Stomach (tissue), 4 donors: ENCODE data around the gene CEBPZ.

Source experiments
- EP300 ChIP-seq: sonication (generic); formaldehyde crosslinking; IDR thresholded peaks from one replicate; pipeline ENCODE4 v1.6.1; 2017; ENCODE audit warnings: antibody characterized with exemption
- POLR2A ChIP-seq, 4 donors: fragments of 450-650 bp; IDR thresholded peaks; one replicate each; pipeline ENCODE4 v1.6.1; 2016; ENCODE audit warnings: antibody characterized with exemption in 4 of 4, control low read depth in 2 of 4, mild to moderate bottlenecking in 1 of 4, moderate library complexity in 1 of 4
- POLR2AphosphoS5 ChIP-seq, 3 donors: sonication (generic); formaldehyde crosslinking; IDR thresholded peaks; one replicate each; pipeline ENCODE4 v1.6.1; 2016; ENCODE audit warnings: antibody characterized with exemption in 3 of 3
- TF ChIP-seq, protein P1 (sequence below), 7 experiments: fragments of 450-650 bp in 4 of 7; fragments of 200-600 bp in 3 of 7; sonication (generic) in 3 of 7; IDR thresholded peaks; one replicate each; pipeline ENCODE4 v1.5.1; 2016 to 2019; ENCODE audit warnings: antibody characterized with exemption in 7 of 7, control low read depth in 2 of 7, mild to moderate bottlenecking in 1 of 7

DNA sequence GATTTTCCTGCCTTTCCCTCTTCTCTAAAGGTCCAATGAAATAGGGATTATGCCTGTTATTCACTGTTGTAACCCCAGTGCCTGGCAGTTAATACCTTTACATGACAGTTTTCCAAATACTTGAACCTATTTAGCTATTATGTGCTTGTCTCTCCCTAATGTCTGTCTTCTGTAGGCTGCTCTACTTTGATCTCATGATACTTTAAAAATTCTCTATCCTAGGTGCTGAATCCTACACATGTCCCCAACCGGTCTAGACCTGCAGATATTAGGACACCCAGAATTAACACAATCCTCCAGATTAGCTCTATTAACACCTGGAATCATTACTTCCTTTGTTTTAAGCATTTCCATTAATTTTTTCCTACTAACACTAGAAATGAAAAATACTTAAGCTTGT lies 7.3 kb downstream of the CEBPZ start:
- TF ChIP-seq, protein P1, sequence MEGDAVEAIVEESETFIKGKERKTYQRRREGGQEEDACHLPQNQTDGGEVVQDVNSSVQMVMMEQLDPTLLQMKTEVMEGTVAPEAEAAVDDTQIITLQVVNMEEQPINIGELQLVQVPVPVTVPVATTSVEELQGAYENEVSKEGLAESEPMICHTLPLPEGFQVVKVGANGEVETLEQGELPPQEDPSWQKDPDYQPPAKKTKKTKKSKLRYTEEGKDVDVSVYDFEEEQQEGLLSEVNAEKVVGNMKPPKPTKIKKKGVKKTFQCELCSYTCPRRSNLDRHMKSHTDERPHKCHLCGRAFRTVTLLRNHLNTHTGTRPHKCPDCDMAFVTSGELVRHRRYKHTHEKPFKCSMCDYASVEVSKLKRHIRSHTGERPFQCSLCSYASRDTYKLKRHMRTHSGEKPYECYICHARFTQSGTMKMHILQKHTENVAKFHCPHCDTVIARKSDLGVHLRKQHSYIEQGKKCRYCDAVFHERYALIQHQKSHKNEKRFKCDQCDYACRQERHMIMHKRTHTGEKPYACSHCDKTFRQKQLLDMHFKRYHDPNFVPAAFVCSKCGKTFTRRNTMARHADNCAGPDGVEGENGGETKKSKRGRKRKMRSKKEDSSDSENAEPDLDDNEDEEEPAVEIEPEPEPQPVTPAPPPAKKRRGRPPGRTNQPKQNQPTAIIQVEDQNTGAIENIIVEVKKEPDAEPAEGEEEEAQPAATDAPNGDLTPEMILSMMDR (IDR thresholded peaks at IDR 0.05): no peak
- TF ChIP-seq POLR2A (IDR thresholded peaks at IDR 0.05) (no peak), POLR2AphosphoS5 (IDR thresholded peaks at IDR 0.05) (no peak), EP300 (no peak)
